Astrocyte (in vitro differentiated cells and primary cell): ENCODE data around the gene RNF223.

Experiments used
- EZH2 ChIP-seq: IDR thresholded peaks from 2 replicates; pipeline ENCODE4 v1.6.1; 2012; ENCODE audit warnings: mild to moderate bottlenecking, low read length, inconsistent platforms; ENCODE audit not compliant: insufficient read depth
- TF ChIP-seq, protein P1 (sequence below): IDR thresholded peaks from 2 replicates; pipeline ENCODE4 v1.5.1; 2011; ENCODE audit warnings: low read depth, mild to moderate bottlenecking, inconsistent platforms, low read length, moderate library complexity; ENCODE audit not compliant: insufficient read depth

DNA sequence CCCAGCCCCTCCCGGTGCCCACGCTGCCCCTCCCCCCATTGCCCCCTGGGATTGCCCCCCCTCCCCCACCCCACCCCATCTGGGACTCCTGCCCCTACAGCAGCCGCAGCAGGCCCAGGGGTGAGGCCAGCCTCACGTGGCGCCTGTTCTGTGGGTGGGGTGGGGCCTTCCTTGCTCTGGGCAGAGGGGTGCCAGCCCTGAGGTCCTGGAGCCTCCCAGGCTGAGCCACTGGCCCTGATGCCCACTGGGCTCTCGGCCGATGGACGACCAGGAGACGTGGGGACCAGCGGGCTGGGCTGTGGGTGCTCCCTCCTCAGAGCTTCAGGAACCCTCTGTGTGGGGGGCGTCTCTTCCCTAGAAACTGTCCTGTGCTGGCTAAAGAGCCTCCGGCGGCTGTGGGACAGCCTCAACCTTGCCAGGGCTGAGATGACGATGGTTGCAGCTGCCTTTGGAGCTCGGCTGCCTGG is 47.5 kb upstream of the RNF223 start:
- TF ChIP-seq, protein P1, sequence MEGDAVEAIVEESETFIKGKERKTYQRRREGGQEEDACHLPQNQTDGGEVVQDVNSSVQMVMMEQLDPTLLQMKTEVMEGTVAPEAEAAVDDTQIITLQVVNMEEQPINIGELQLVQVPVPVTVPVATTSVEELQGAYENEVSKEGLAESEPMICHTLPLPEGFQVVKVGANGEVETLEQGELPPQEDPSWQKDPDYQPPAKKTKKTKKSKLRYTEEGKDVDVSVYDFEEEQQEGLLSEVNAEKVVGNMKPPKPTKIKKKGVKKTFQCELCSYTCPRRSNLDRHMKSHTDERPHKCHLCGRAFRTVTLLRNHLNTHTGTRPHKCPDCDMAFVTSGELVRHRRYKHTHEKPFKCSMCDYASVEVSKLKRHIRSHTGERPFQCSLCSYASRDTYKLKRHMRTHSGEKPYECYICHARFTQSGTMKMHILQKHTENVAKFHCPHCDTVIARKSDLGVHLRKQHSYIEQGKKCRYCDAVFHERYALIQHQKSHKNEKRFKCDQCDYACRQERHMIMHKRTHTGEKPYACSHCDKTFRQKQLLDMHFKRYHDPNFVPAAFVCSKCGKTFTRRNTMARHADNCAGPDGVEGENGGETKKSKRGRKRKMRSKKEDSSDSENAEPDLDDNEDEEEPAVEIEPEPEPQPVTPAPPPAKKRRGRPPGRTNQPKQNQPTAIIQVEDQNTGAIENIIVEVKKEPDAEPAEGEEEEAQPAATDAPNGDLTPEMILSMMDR: no peak
- TF ChIP-seq EZH2: no peak
